Measurements from ENCODE around the gene CALU.

Gene CALU

DNA sequence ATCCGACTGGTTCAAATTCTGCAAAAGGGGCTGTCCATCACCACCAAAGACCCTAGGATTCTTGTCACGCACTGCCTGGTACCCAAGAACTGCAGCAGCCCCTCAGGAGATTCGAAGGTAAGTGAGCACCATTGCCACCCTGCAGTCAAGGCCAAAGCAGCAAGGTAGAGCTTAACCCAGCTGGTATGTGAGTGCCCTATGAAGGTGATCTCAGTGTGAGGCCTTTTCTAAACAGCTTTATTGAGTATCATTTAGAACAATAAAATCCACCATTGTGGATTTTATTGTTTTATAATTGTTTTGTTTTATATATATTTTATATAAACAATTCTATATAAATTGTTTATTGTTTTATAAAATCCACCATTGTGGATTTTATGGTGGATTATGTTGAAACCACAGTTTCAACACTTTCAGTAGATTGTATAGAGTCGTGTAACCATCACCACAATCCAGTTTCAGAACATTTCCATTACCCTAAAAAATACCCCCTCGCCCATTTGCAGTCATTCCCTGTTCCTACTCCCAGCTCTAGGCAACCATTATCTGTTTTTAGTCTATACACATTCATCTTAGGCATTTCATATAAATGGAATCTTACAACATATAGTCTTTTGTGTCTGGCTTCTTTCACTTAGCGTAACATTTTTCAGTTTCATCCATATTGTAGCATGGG is 20.1 kb upstream of the CALU start:
- TF ChIP-seq, protein P1, sequence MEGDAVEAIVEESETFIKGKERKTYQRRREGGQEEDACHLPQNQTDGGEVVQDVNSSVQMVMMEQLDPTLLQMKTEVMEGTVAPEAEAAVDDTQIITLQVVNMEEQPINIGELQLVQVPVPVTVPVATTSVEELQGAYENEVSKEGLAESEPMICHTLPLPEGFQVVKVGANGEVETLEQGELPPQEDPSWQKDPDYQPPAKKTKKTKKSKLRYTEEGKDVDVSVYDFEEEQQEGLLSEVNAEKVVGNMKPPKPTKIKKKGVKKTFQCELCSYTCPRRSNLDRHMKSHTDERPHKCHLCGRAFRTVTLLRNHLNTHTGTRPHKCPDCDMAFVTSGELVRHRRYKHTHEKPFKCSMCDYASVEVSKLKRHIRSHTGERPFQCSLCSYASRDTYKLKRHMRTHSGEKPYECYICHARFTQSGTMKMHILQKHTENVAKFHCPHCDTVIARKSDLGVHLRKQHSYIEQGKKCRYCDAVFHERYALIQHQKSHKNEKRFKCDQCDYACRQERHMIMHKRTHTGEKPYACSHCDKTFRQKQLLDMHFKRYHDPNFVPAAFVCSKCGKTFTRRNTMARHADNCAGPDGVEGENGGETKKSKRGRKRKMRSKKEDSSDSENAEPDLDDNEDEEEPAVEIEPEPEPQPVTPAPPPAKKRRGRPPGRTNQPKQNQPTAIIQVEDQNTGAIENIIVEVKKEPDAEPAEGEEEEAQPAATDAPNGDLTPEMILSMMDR (IDR thresholded peaks at IDR 0.05; ENCODE audit: control insufficient read depth, insufficient read depth, low read depth, low read length, missing control alignments), result no peak
- DNase-seq (ENCODE audit: low read depth), result no peak

GRCh38 chr7:128721376-128721775 is 17.8 kb upstream of the CALU start:
- TF ChIP-seq, protein P1 (IDR thresholded peaks at IDR 0.05; ENCODE audit: control insufficient read depth, insufficient read depth, low read depth, low read length, missing control alignments), result no peak
- DNase-seq (ENCODE audit: low read depth), result no peak
- H3K4me3 ChIP-seq (ENCODE audit: control insufficient read depth, low read depth, low read length), result no peak overlapping the region

More for the DNA sequence above, 20.1 kb upstream of the CALU start:
- no peak overlapping the region for H3K4me3 ChIP-seq (ENCODE audit: control insufficient read depth, low read depth, low read length)

- no peak overlapping the region for H3K4me3 ChIP-seq (ENCODE audit: control insufficient read depth, low read depth, low read length)
- TF ChIP-seq, protein P1 (IDR thresholded peaks at IDR 0.05; ENCODE audit: control insufficient read depth, insufficient read depth, low read depth, low read length, missing control alignments), result no peak
- DNase-seq (ENCODE audit: low read depth), result no peak
Observed at GRCh38 chr7:128724743-128725142, 14.4 kb upstream of the CALU start.

DNA sequence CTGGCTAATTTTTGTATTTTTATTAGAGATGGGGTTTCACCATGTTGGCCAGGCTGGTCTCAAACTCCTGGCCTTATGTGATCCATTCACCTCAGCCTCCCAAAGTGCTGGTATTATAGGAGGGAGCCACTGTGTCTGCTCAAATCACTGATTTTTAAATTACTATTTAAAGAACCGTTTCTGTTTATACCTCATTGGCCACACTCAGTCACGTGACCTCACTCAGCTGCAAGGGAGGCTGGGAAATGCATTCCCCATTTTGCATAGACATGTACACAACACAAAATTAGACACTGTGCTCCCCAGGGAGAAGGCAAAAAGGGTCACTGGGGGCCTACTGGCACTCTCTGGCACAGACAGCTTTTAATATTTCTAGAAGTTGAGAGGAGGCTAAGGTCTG is 13.6 kb upstream of the CALU start:
- H3K4me3 ChIP-seq (ENCODE audit: control insufficient read depth, low read depth, low read length), result no peak overlapping the region
- no peak for DNase-seq (ENCODE audit: low read depth)
- TF ChIP-seq, protein P1 (IDR thresholded peaks at IDR 0.05; ENCODE audit: control insufficient read depth, insufficient read depth, low read depth, low read length, missing control alignments), result no peak

DNA sequence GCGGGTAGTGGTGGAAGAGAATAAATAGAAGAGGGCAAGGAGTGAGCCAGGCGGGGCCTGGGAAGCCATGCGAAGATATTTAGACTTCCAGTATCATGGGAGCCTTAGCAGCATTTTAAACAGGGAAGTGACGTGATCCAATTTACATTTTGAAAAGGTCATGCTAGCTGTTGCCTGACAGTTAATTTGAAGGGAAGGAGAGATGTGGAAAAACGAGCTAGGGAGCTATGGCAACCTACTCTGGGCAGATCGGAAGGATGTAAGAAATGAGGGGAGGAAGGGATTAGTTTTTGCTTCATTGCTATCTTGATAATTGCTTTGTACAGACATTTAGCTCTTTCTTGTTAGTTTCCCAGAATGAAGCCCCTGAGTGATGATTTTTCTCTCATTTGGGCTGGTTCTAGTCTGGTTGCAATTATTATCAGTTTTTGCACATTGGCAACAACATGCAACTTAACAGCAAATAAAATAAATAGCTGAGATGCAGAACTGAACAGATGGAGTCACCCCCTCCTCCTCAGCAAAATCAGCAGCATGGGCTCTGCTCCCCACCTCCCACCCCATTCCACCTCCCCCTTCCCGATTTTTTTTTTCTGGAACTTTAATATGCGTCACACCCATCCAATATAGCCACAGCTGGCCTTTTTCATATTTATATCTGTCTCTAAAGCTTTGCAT is 13.0 kb upstream of the CALU start:
- no peak overlapping the region for H3K4me3 ChIP-seq (ENCODE audit: control insufficient read depth, low read depth, low read length)
- no peak for DNase-seq (ENCODE audit: low read depth)
- TF ChIP-seq, protein P1 (IDR thresholded peaks at IDR 0.05; ENCODE audit: control insufficient read depth, insufficient read depth, low read depth, low read length, missing control alignments), result no peak

DNA sequence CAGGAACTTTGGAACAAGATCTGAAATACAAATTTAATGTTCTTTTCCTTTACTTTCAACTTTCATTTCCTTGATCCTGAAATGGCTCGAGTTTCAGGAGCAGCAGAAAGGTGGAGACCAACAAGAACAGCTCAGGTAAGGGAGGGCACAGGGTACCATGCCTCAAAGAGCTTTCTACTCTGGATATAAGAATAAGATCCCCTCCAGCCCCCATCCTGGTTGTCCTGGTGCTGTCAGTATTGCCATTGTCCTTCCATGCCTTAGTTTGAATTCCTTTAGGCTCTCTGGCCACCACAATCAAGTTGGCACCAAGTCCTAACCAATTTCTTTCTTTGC is 12.5 kb upstream of the CALU start:
- TF ChIP-seq, protein P1 (IDR thresholded peaks at IDR 0.05; ENCODE audit: control insufficient read depth, insufficient read depth, low read depth, low read length, missing control alignments), result no peak
- no peak for DNase-seq (ENCODE audit: low read depth)

More for the DNA sequence above, 12.5 kb upstream of the CALU start:
- no peak overlapping the region for H3K4me3 ChIP-seq (ENCODE audit: control insufficient read depth, low read depth, low read length)

All from AG09309 (cell line).